Stimulated activated naive CD8-positive, alpha-beta T cell treated with anti-CD3 and anti-CD28 coated beads, Interleukin-15, Interleukin-2, amounts not matched to agents 100 ng/mL and 50 ng/mL, for 24 hours (primary cell): Measurements from ENCODE around the gene CYTH2.

ENCODE experiments used
- H3K27ac Mint-ChIP-seq: one replicate; pipeline ENCODE4 v1.8.0; 2021; ENCODE audit warnings: mild to moderate bottlenecking, mixed read lengths
- H3K27me3 Mint-ChIP-seq: one replicate; pipeline ENCODE4 v1.8.0; 2021; ENCODE audit warnings: mixed read lengths
- H3K36me3 Mint-ChIP-seq: one replicate; pipeline ENCODE4 v1.8.0; 2021; ENCODE audit warnings: low read depth, mixed read lengths
- H3K4me1 Mint-ChIP-seq: one replicate; pipeline ENCODE4 v1.8.0; 2021; ENCODE audit warnings: low read depth, mixed read lengths
- H3K4me3 Mint-ChIP-seq: one replicate; pipeline ENCODE4 v1.8.0; 2021; ENCODE audit warnings: mild to moderate bottlenecking, mixed read lengths
- H3K9me3 Mint-ChIP-seq: one replicate; pipeline ENCODE4 v1.8.0; 2021; ENCODE audit warnings: mixed read lengths

The CYTH2 gene

GRCh38 chr19:48466561-48467325 is 2.4 kb upstream of the CYTH2 start:
- Mint-ChIP-seq H3K4me3 (no peak overlapping the region), H3K36me3 (peaks cover 13% of the 10 kb centered on the region), H3K4me1 (peaks cover 29% of the 10 kb centered on the region), H3K27ac (no peak overlapping the region), H3K9me3 (no peaks in the 10 kb centered on the region), H3K27me3 (no peaks in the 10 kb centered on the region)

- peak overlapping the region; percentile 87 for H3K4me3 Mint-ChIP-seq
- H3K27ac Mint-ChIP-seq: peak overlapping the region; percentile 83
- H3K4me1 Mint-ChIP-seq: peaks cover 25% of the 10 kb centered on the region
- H3K36me3 Mint-ChIP-seq: peaks cover 13% of the 10 kb centered on the region
- no peaks in the 10 kb centered on the region for H3K27me3 Mint-ChIP-seq
- no peaks in the 10 kb centered on the region for H3K9me3 Mint-ChIP-seq
These were observed 339 bp upstream of the CYTH2 start for GRCh38 chr19:48468772-48469288.

- H3K27me3 Mint-ChIP-seq: no peaks in the 10 kb centered on the region
- H3K4me1 Mint-ChIP-seq: peaks cover 25% of the 10 kb centered on the region
- H3K4me3 Mint-ChIP-seq: peak overlapping the region; percentile 87
These were observed 938 bp downstream of the CYTH2 start for GRCh38 chr19:48469934-48470680.

GRCh38 chr19:48470856-48471255 is 1.7 kb downstream of the CYTH2 start:
- Mint-ChIP-seq H3K4me1 (peaks cover 25% of the 10 kb centered on the region), H3K27ac (no peak overlapping the region), H3K36me3 (peaks cover 12% of the 10 kb centered on the region), H3K9me3 (no peaks in the 10 kb centered on the region), H3K4me3 (peak overlapping the region; percentile 87), H3K27me3 (no peaks in the 10 kb centered on the region)

More at GRCh38 chr19:48469934-48470680, 938 bp downstream of the CYTH2 start:
- Mint-ChIP-seq H3K27ac (peak overlapping the region; percentile 55), H3K36me3 (peaks cover 12% of the 10 kb centered on the region), H3K9me3 (no peaks in the 10 kb centered on the region)

- H3K36me3 Mint-ChIP-seq: peaks cover 12% of the 10 kb centered on the region
- H3K27ac Mint-ChIP-seq: no peak overlapping the region
- no peaks in the 10 kb centered on the region for H3K9me3 Mint-ChIP-seq
- H3K27me3 Mint-ChIP-seq: no peaks in the 10 kb centered on the region
- H3K4me1 Mint-ChIP-seq: peaks cover 25% of the 10 kb centered on the region
- no peak overlapping the region for H3K4me3 Mint-ChIP-seq
These were observed 2.7 kb downstream of the CYTH2 start for GRCh38 chr19:48471836-48472235.

GRCh38 chr19:48473161-48473966 is 4.2 kb downstream of the CYTH2 start:
- peaks cover 12% of the 10 kb centered on the region for H3K36me3 Mint-ChIP-seq
- H3K4me1 Mint-ChIP-seq: peaks cover 18% of the 10 kb centered on the region
- H3K27ac Mint-ChIP-seq: no peak overlapping the region
- H3K9me3 Mint-ChIP-seq: no peaks in the 10 kb centered on the region
- no peak overlapping the region for H3K4me3 Mint-ChIP-seq
- no peaks in the 10 kb centered on the region for H3K27me3 Mint-ChIP-seq

GRCh38 chr19:48474084-48474592 is 5.0 kb downstream of the CYTH2 start:
- H3K4me3 Mint-ChIP-seq: no peak overlapping the region
- peaks cover 12% of the 10 kb centered on the region for H3K36me3 Mint-ChIP-seq
- H3K27ac Mint-ChIP-seq: no peak overlapping the region

GRCh38 chr19:48475369-48476068 is 6.3 kb downstream of the CYTH2 start:
- Mint-ChIP-seq H3K9me3 (no peaks in the 10 kb centered on the region), H3K4me3 (no peak overlapping the region), H3K27me3 (no peaks in the 10 kb centered on the region), H3K4me1 (peaks cover 9% of the 10 kb centered on the region), H3K36me3 (peaks cover 17% of the 10 kb centered on the region), H3K27ac (peak overlapping the region; percentile 70)

More at GRCh38 chr19:48474084-48474592, 5.0 kb downstream of the CYTH2 start:
- Mint-ChIP-seq H3K9me3 (no peaks in the 10 kb centered on the region), H3K27me3 (no peaks in the 10 kb centered on the region), H3K4me1 (peaks cover 10% of the 10 kb centered on the region)

- H3K27ac Mint-ChIP-seq: no peak overlapping the region
- H3K36me3 Mint-ChIP-seq: peaks cover 13% of the 10 kb centered on the region
These were observed 7.0 kb downstream of the CYTH2 start for GRCh38 chr19:48476176-48476575.

GRCh38 chr19:48477067-48477685 is 8.0 kb downstream of the CYTH2 start:
- Mint-ChIP-seq H3K36me3 (peaks cover 8% of the 10 kb centered on the region), H3K27ac (no peak overlapping the region), H3K4me3 (no peak overlapping the region), H3K27me3 (no peaks in the 10 kb centered on the region), H3K9me3 (no peaks in the 10 kb centered on the region), H3K4me1 (peaks cover 20% of the 10 kb centered on the region)

More at GRCh38 chr19:48476176-48476575, 7.0 kb downstream of the CYTH2 start:
- Mint-ChIP-seq H3K27me3 (no peaks in the 10 kb centered on the region), H3K9me3 (no peaks in the 10 kb centered on the region), H3K4me1 (peaks cover 11% of the 10 kb centered on the region), H3K4me3 (no peak overlapping the region)

- Mint-ChIP-seq H3K27ac (no peak overlapping the region), H3K4me1 (peaks cover 21% of the 10 kb centered on the region), H3K9me3 (no peaks in the 10 kb centered on the region), H3K36me3 (peaks cover 8% of the 10 kb centered on the region), H3K27me3 (no peaks in the 10 kb centered on the region), H3K4me3 (no peak overlapping the region)
These were observed 8.6 kb downstream of the CYTH2 start for GRCh38 chr19:48477698-48478338.

- Mint-ChIP-seq H3K9me3 (no peaks in the 10 kb centered on the region), H3K27ac (no peak overlapping the region), H3K27me3 (no peaks in the 10 kb centered on the region), H3K36me3 (peaks cover 8% of the 10 kb centered on the region), H3K4me3 (no peak overlapping the region), H3K4me1 (peaks cover 21% of the 10 kb centered on the region)
These were observed 9.4 kb downstream of the CYTH2 start for GRCh38 chr19:48478339-48479256.
